K562 (cell line): Measurements from ENCODE around the gene HMGA1. TPM values are rescaled to one million over a fixed set of nuclear protein-coding genes. Genes with fewer than 3 reads are reported as not detected.

ENCODE experiments used
- CAMTA2 ChIP-seq: fragments of 250-450 bp; sonication (Bioruptor Pico); conservative IDR thresholded peaks from 2 replicates; pipeline ENCODE4 v1.5.1; 2022
- DDX20 ChIP-seq: fragments of 450-650 bp; IDR thresholded peaks from 2 replicates; pipeline ENCODE4 v1.6.1; 2016; ENCODE audit warnings: missing genetic modification characterization, low read depth, mild to moderate bottlenecking, missing compliant biosample characterization, moderate library complexity
- FOSL1 ChIP-seq: fragments of 200-800 bp; sonication (Bioruptor generic); conservative IDR thresholded peaks from 2 replicates; pipeline ENCODE4 v1.6.1; 2016; ENCODE audit warnings: missing genetic modification characterization, missing compliant biosample characterization
- HDAC6 ChIP-seq: IDR thresholded peaks from 2 replicates; pipeline ENCODE4 v1.6.1; 2012; ENCODE audit warnings: low read depth, mild to moderate bottlenecking, control low read depth, inconsistent platforms, low read length, moderate library complexity
- HDGF ChIP-seq: fragments of 450-650 bp; IDR thresholded peaks from 2 replicates; pipeline ENCODE4 v1.6.1; 2016
- KLF1 ChIP-seq: fragments of 450-650 bp; IDR thresholded peaks from 2 replicates; pipeline ENCODE4 v1.6.1; 2016; ENCODE audit warnings: missing genetic modification characterization, missing compliant biosample characterization
- RAD51 ChIP-seq: fragments of 450-650 bp; IDR thresholded peaks from 2 replicates; pipeline ENCODE4 v1.7.1; 2016; ENCODE audit warnings: low read depth, mild to moderate bottlenecking, borderline replicate concordance
- TCF7L2 ChIP-seq: fragments of 150-350 bp; IDR thresholded peaks from 2 replicates; pipeline ENCODE4 v1.6.1; 2016; ENCODE audit warnings: low read depth, mild to moderate bottlenecking, low read length, moderate library complexity
- ZFPM2 ChIP-seq: fragments of 250-450 bp; sonication (Bioruptor Pico); IDR thresholded peaks from 2 replicates; pipeline ENCODE4 v1.5.1; 2022; ENCODE audit warnings: mild to moderate bottlenecking
- polyA plus RNA-seq, 8 experiments: library from polyadenylated mRNA; depleted of rRNA in 4 of 8; stranded (reverse) in 5 of 8; unstranded in 3 of 8; fragments of >200 nt; fragmentation: Nextera tagmentation in 2 of 8; fragmentation: Illumina TruSeq in 1 of 8; extraction: Ambion mirVana in 2 of 8; extraction: Trizol in 1 of 8; gene quantifications; 2 replicates each; pipeline versions ENCODE4 v1.2.1 to v1.2.3, GENCODE V29; 2011 to 2014; ENCODE audit warnings: inconsistent platforms in 1 of 8, missing spikeins in 1 of 8
- total RNA-seq, 7 experiments: library from RNA; depleted of rRNA in 6 of 7; stranded (reverse); fragments of >200 nt in 6 of 7; fragmentation: Illumina TruSeq in 2 of 7; extraction: Trizol in 2 of 7; gene quantifications; 2 replicates each; pipeline versions ENCODE4 v1.2.1 to v1.2.3, GENCODE V29; 2011 to 2021; ENCODE audit warnings: low replicate concordance in 1 of 7
- TF ChIP-seq, protein P1 (sequence below): fragments of 450-650 bp; formaldehyde crosslinking; IDR thresholded peaks from 2 replicates; pipeline ENCODE4 v1.4.0; 2022; ENCODE audit warnings: missing genetic modification characterization
- TF ChIP-seq, protein P2 (sequence below): fragments of 250-450 bp; sonication (Bioruptor Pico); IDR thresholded peaks from 2 replicates; pipeline ENCODE4 v1.8.0; 2021; ENCODE audit warnings: mild to moderate bottlenecking, moderate library complexity
- TF ChIP-seq, protein P3 (sequence below): IDR thresholded peaks from 2 replicates; pipeline ENCODE4 v1.6.1; 2011; ENCODE audit not compliant: insufficient read length; ENCODE audit errors: extremely low read depth
- TF ChIP-seq, protein P4 (sequence below): fragments of 450-650 bp; formaldehyde crosslinking; IDR thresholded peaks from 2 replicates; pipeline ENCODE4 v1.4.0; 2022; ENCODE audit warnings: missing genetic modification characterization
- TF ChIP-seq, protein P5 (sequence below): fragments of 200-800 bp; sonication (Bioruptor generic); IDR thresholded peaks from 2 replicates; pipeline ENCODE4 v1.6.1; 2017; ENCODE audit warnings: missing genetic modification characterization, missing compliant biosample characterization

Gene HMGA1
- total and polyA plus RNA-seq, 9 of the 15 experiments (the other 6 are each of a cell fraction or from before 2014, with no cell fraction given) = 27.8 to 1,947 (median 594) TPM

DNA sequence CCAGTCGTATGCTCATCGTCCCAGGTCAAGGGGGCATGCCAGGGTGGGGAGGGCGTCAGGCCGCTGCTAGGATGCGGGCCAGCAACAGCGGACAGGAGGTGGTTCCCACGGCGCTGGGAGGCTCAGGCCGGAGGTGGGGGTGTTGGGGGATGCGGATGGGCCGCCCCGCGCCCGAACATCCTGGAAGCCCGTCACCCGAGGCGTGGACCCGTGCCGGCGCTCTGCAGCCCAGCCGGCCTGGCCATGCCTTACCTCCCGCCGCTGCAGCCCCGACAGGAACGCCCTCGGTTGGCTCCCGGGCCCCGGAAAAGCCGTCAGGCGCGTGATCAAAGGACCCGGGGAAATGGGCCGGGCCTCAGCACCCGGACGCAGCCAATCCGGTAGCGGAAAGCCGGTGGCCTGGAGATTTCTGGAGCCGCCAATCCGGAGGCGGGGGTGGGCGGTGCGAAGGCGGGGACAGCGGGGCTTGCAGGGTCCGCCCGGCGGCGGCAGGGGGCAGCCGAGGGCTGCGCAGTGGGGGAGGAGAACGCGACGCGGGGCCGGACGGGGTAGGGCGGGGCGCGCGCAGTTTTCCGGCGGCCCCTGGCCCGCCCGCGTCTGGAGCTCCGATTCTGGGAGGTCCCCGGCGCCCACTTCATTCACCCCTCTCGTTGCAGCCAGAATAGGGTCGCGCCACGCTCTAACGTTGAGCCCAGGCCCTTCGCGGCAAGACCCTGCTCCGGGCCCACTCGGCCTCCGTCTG, 12.2 kb downstream of the HMGA1 start, which contains the start of gene SMIM29 (continued):
- TF ChIP-seq, protein P1, sequence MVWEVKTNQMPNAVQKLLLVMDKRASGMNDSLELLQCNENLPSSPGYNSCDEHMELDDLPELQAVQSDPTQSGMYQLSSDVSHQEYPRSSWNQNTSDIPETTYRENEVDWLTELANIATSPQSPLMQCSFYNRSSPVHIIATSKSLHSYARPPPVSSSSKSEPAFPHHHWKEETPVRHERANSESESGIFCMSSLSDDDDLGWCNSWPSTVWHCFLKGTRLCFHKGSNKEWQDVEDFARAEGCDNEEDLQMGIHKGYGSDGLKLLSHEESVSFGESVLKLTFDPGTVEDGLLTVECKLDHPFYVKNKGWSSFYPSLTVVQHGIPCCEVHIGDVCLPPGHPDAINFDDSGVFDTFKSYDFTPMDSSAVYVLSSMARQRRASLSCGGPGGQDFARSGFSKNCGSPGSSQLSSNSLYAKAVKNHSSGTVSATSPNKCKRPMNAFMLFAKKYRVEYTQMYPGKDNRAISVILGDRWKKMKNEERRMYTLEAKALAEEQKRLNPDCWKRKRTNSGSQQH (CRISPR knock-in tag) = no peak
- peak; percentile 80 for TF ChIP-seq TCF7L2
- TF ChIP-seq, protein P2, sequence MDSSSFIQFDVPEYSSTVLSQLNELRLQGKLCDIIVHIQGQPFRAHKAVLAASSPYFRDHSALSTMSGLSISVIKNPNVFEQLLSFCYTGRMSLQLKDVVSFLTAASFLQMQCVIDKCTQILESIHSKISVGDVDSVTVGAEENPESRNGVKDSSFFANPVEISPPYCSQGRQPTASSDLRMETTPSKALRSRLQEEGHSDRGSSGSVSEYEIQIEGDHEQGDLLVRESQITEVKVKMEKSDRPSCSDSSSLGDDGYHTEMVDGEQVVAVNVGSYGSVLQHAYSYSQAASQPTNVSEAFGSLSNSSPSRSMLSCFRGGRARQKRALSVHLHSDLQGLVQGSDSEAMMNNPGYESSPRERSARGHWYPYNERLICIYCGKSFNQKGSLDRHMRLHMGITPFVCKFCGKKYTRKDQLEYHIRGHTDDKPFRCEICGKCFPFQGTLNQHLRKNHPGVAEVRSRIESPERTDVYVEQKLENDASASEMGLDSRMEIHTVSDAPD (CRISPR knock-in tag) = no peak
- no peak for TF ChIP-seq DDX20
- no peak for TF ChIP-seq CAMTA2 (CRISPR knock-in tag)
- no peak; the same call in 1 of the 2 replicates for TF ChIP-seq KLF1 (tag)
- TF ChIP-seq, protein P3, sequence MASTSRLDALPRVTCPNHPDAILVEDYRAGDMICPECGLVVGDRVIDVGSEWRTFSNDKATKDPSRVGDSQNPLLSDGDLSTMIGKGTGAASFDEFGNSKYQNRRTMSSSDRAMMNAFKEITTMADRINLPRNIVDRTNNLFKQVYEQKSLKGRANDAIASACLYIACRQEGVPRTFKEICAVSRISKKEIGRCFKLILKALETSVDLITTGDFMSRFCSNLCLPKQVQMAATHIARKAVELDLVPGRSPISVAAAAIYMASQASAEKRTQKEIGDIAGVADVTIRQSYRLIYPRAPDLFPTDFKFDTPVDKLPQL = no peak
- TF ChIP-seq FOSL1 = no peak; the same call in 1 of the 2 replicates
- peak; percentile 71 for TF ChIP-seq RAD51
- TF ChIP-seq HDGF = 0 out of 2 replicates have a peak, but pooled peaks have one; percentile 26
- TF ChIP-seq, protein P4, sequence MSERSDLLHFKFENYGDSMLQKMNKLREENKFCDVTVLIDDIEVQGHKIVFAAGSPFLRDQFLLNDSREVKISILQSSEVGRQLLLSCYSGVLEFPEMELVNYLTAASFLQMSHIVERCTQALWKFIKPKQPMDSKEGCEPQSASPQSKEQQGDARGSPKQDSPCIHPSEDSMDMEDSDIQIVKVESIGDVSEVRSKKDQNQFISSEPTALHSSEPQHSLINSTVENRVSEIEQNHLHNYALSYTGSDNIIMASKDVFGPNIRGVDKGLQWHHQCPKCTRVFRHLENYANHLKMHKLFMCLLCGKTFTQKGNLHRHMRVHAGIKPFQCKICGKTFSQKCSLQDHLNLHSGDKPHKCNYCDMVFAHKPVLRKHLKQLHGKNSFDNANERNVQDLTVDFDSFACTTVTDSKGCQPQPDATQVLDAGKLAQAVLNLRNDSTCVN (CRISPR knock-in tag) = 0 out of 2 replicates have a peak, but pooled peaks have one; percentile 22
- 0 out of 2 replicates have a peak, but pooled peaks have one; percentile 47 for TF ChIP-seq ZFPM2
- TF ChIP-seq HDAC6 = no peak
- TF ChIP-seq, protein P5, sequence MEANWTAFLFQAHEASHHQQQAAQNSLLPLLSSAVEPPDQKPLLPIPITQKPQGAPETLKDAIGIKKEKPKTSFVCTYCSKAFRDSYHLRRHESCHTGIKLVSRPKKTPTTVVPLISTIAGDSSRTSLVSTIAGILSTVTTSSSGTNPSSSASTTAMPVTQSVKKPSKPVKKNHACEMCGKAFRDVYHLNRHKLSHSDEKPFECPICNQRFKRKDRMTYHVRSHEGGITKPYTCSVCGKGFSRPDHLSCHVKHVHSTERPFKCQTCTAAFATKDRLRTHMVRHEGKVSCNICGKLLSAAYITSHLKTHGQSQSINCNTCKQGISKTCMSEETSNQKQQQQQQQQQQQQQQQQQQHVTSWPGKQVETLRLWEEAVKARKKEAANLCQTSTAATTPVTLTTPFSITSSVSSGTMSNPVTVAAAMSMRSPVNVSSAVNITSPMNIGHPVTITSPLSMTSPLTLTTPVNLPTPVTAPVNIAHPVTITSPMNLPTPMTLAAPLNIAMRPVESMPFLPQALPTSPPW = peak; percentile 92
